Measurements from ENCODE around the gene P3H1.
"Not testable (repeated sequence)": the region's sequence is repeated elsewhere in the genome, so short reads cannot be mapped to it uniquely, and the experiment has no call there.

P3H1 gene

DNA sequence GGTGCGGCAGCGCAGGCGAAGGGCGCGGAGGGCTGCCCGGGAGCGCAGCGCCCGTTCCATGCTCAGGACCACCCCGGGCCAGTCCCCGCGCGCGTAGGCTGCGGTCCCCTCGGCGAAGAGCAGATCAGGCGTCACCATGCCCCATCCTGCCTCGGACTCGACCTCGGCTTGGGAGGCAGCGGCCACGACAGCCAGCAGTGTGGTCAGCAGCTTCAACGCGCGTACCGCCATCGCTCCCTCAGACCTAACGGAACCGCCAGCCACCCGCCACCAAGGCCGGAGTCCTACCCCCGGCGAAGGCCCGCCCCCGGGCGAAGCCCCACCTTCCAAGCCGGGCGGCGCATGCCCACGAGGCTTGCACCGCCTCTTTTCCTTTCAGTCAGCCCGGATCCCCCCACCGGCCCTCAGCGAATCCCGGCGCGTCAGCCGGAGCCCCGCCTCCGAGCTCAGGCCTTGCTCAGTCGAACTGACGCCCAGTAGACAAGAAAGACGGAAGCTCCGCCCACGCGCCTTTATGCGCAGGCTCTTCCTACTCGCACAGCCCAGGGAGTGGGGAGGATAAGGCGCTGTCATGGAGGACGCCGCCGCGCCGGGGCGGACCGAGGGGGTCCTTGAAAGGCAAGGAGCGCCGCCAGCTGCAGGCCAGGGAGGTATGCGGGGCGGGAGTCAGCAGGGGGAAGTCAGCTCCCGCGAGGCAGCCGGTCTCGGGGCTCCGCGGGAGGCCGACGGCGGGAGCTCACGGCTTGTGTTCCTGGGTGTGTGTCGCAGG lies at the start of gene P3H1, which contains the start of gene C1orf50:
TSS of gene P3H1 (minus strand) at position 288 of the 769 bp plus-strand sequence. CDS start at position 231, 57 bp downstream.
TSS of gene C1orf50 (plus strand) at position 509 of the 769 bp plus-strand sequence. CDS start at position 572, 63 bp downstream.
- Histone ChIP-seq H3K4me3 (ENCODE audit: low read depth, low read length) (peak within 1 kb of the TSS; percentile 95), H3K27ac (peak within 1 kb of the TSS; percentile 58), H3K36me3 (replicated peaks) (peaks cover 8% of the 10 kb centered on the region), H3K27me3 (replicated peaks) (no peaks in the 10 kb centered on the region)
- in situ Hi-C loops (cut with HindIII; ENCODE audit: low pct_ligation_motif_present, low sequenced_read_pairs): no loop called here
- DNase-seq: peak; percentile 99
- TF ChIP-seq CTCF (IDR thresholded peaks at IDR 0.05; ENCODE audit: low read depth, low read length, missing control alignments): no peak

GRCh38 chr1:42815941-42816584 lies 49.2 kb upstream of the P3H1 start:
- no peak for TF ChIP-seq CTCF (IDR thresholded peaks at IDR 0.05; ENCODE audit: low read depth, low read length, missing control alignments)
- no peaks in the 10 kb centered on the region for H3K36me3 ChIP-seq (replicated peaks)
- H3K27ac ChIP-seq: peak overlapping the region; percentile 20

DNA sequence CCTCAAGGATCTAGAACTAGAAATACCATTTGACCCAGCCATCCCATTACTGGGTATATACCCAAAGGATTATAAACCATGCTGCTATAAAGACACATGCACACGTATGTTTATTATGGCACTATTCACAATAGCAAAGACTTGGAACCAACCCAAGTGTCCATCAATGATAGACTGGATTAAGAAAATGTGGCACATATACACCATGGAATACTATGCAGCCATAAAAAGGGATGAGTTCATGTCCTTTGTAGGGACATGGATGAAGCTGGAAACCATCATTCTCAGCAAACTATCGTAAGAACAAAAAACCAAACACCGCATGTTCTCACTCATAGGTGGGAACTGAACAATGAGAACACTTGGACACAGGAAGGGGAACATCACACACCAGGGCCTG lies 48.0 kb upstream of the P3H1 start:
- H3K27me3 ChIP-seq (replicated peaks); H3K27ac ChIP-seq; H3K4me3 ChIP-seq (ENCODE audit: low read depth, low read length); DNase-seq; in situ Hi-C loops (cut with HindIII; ENCODE audit: low pct_ligation_motif_present, low sequenced_read_pairs); H3K36me3 ChIP-seq (replicated peaks): not testable (repeated sequence)

More at GRCh38 chr1:42815941-42816584, 49.2 kb upstream of the P3H1 start:
- peak; percentile 2 for DNase-seq
- Histone ChIP-seq H3K4me3 (ENCODE audit: low read depth, low read length) (peak overlapping the region; percentile 77), H3K27me3 (replicated peaks) (no peaks in the 10 kb centered on the region)
- in situ Hi-C loops (cut with HindIII; ENCODE audit: low pct_ligation_motif_present, low sequenced_read_pairs): no loop called here

DNA sequence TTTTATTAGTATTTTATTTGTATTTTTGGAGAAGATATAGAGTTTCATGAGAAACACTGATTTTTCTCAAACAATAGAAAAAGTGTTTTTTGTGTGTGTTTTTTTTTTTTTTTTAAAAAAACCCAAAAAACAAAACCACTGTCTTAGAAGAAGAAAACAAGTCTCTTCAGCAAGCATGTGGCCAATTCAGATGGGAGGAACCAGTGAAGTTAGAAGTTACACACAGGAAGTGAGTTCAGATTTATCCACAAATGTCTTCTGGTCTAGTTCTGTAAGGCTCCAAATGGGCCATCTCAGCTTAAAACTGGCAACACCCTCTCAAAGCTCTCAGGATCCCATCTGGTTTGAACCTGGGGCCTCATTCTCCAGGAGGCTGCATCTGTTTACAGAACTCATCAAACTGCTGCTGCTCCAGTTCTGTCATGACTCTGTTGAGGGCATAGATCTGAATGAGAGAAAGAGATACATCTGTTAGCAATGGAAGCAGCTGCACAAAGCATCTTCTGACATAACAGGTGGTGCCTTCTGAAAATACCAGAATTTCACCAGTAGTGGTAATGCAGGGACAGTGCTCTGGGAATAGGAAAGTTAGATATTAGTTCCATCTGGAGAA lies 40.3 kb upstream of the P3H1 start:
- H3K27ac ChIP-seq: no peak overlapping the region
- in situ Hi-C loops (cut with HindIII; ENCODE audit: low pct_ligation_motif_present, low sequenced_read_pairs): no loop called here
- no peak for DNase-seq
- no peak for TF ChIP-seq CTCF (IDR thresholded peaks at IDR 0.05; ENCODE audit: low read depth, low read length, missing control alignments)
- no peaks in the 10 kb centered on the region for H3K36me3 ChIP-seq (replicated peaks)
- no peak overlapping the region for H3K4me3 ChIP-seq (ENCODE audit: low read depth, low read length)
- no peaks in the 10 kb centered on the region for H3K27me3 ChIP-seq (replicated peaks)

DNA sequence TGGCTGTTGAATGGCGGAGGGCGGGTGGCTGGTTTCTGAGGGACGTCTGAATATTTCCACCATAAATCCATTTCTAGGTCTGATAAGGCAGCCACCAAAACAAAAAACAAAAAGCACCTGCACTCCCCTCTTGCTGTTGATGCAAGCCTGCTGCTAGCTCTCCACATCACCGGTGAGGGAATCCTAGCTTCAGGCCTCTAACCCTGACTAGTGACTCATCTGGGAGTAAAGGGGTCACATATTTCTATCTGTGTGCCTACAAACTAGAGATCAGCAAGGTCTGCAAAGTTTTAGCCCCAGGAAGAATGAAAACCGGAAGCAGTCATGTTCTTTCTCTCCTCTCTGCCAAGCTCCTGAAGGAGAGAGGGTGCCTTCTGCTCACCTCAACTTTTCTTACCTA lies 39.8 kb upstream of the P3H1 start:
- TF ChIP-seq CTCF (IDR thresholded peaks at IDR 0.05; ENCODE audit: low read depth, low read length, missing control alignments): no peak
- in situ Hi-C loops (cut with HindIII; ENCODE audit: low pct_ligation_motif_present, low sequenced_read_pairs): no loop called here
- Histone ChIP-seq H3K27me3 (replicated peaks) (no peaks in the 10 kb centered on the region), H3K27ac (no peak overlapping the region), H3K4me3 (ENCODE audit: low read depth, low read length) (no peak overlapping the region), H3K36me3 (replicated peaks) (no peaks in the 10 kb centered on the region)
- DNase-seq: no peak

DNA sequence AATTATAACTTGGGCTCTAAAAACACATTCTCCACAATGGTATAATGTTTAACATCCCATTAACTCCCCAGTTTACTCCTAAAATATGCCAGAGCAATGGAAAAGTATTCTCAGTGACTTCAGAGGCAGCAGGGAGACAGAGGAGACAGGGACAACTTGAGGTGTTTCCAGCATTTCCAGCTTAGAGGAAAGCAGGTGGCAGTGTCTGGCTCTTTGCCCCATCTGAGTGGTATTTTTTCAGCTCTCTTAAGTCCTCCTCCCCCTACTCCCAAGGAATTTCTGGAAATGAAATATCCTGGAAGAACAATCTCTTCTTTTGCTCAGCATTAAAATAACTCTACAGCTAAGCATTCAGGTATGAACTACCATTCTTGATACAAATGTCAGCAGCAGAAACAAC lies 39.3 kb upstream of the P3H1 start:
- TF ChIP-seq CTCF (IDR thresholded peaks at IDR 0.05; ENCODE audit: low read depth, low read length, missing control alignments): no peak
- in situ Hi-C loops (cut with HindIII; ENCODE audit: low pct_ligation_motif_present, low sequenced_read_pairs): no loop called here
- no peak overlapping the region for H3K4me3 ChIP-seq (ENCODE audit: low read depth, low read length)
- DNase-seq: no peak
- no peaks in the 10 kb centered on the region for H3K36me3 ChIP-seq (replicated peaks)
- no peak overlapping the region for H3K27ac ChIP-seq
- H3K27me3 ChIP-seq (replicated peaks): no peaks in the 10 kb centered on the region

Measured in brain microvascular endothelial cell (primary cell).